Measurements from ENCODE around the gene ATXN1. TPM values are rescaled to one million over a fixed set of nuclear protein-coding genes. Genes with fewer than 3 reads are reported as not detected.
A peak's percentile ranks its signal among the peaks of the same experiment; 100 is the strongest.

Gene ATXN1
- total RNA-seq, 1 experiment from 2014 or later: 8.1 TPM

- no peak overlapping the region for H3K27ac Mint-ChIP-seq
- peaks cover 48% of the 10 kb centered on the region for H3K4me1 Mint-ChIP-seq
- H3K4me3 Mint-ChIP-seq: no peak overlapping the region
- DNase-seq (ENCODE audit: low spot score) (no peak), ATAC-seq (no peak)
- H3K27me3 Mint-ChIP-seq (ENCODE audit: low read depth): peaks cover 21% of the 10 kb centered on the region
- ChIA-PET CTCF (no interaction called here), POLR2A (no interaction called here)
- TF ChIP-seq EMX1 (CRISPR knock-in tag; IDR thresholded peaks at IDR 0.05): no peak
- H3K36me3 Mint-ChIP-seq: no peaks in the 10 kb centered on the region
- no peaks in the 10 kb centered on the region for H3K9me3 Mint-ChIP-seq
Observed at GRCh38 chr6:16755544-16755943, 5.7 kb downstream of the ATXN1 start.

- no peak for DNase-seq (ENCODE audit: low spot score)
- POLR2A ChIA-PET: no interaction called here
Observed at GRCh38 chr6:16754876-16755275, 6.4 kb downstream of the ATXN1 start.

GRCh38 chr6:16754274-16754673, 7.0 kb downstream of the ATXN1 start:
- Mint-ChIP-seq H3K27ac (no peak overlapping the region), H3K4me1 (peaks cover 56% of the 10 kb centered on the region), H3K36me3 (no peaks in the 10 kb centered on the region), H3K4me3 (no peak overlapping the region), H3K9me3 (no peaks in the 10 kb centered on the region), H3K27me3 (ENCODE audit: low read depth) (peaks cover 15% of the 10 kb centered on the region)
- CTCF ChIA-PET: no interaction called here
- ATAC-seq (no peak), DNase-seq (ENCODE audit: low spot score) (no peak)
- POLR2A ChIA-PET: no interaction called here
- no peak for TF ChIP-seq SP1 (CRISPR knock-in tag; conservative IDR thresholded peaks at IDR 0.05)
- no peak for TF ChIP-seq ZNF423 (CRISPR knock-in tag; IDR thresholded peaks at IDR 0.05)
- TF ChIP-seq FOXP4 (CRISPR knock-in tag; IDR thresholded peaks at IDR 0.05): no peak
- no peak for TF ChIP-seq TEAD1 (CRISPR knock-in tag; IDR thresholded peaks at IDR 0.05)

More at GRCh38 chr6:16754876-16755275, 6.4 kb downstream of the ATXN1 start:
- CTCF ChIA-PET: no interaction called here
- H3K27ac Mint-ChIP-seq: no peak overlapping the region
- TF ChIP-seq FOXP1 (CRISPR knock-in tag; IDR thresholded peaks at IDR 0.05; ENCODE audit: borderline replicate concordance) (no peak), NFYB (CRISPR knock-in tag; conservative IDR thresholded peaks at IDR 0.05; ENCODE audit: low read depth) (no peak), GABPB1 (CRISPR knock-in tag; IDR thresholded peaks at IDR 0.05) (peak; percentile 99), NFE2L1 (CRISPR knock-in tag; IDR thresholded peaks at IDR 0.05) (no peak), ATF3 (CRISPR knock-in tag; conservative IDR thresholded peaks at IDR 0.05) (no peak), JUN (CRISPR knock-in tag; IDR thresholded peaks at IDR 0.05) (no peak), MLX (CRISPR knock-in tag; IDR thresholded peaks at IDR 0.05) (no peak)
- H3K4me3 Mint-ChIP-seq: no peak overlapping the region
- no peaks in the 10 kb centered on the region for H3K36me3 Mint-ChIP-seq
- no peaks in the 10 kb centered on the region for H3K9me3 Mint-ChIP-seq
- peaks cover 21% of the 10 kb centered on the region for H3K27me3 Mint-ChIP-seq (ENCODE audit: low read depth)
- ATAC-seq: no peak
- peaks cover 52% of the 10 kb centered on the region for H3K4me1 Mint-ChIP-seq

GRCh38 chr6:16753341-16753740, 7.9 kb downstream of the ATXN1 start:
- POLR2A ChIA-PET: no interaction called here
- no peaks in the 10 kb centered on the region for H3K9me3 Mint-ChIP-seq

More at GRCh38 chr6:16753341-16753740, 7.9 kb downstream of the ATXN1 start:
- Mint-ChIP-seq H3K4me3 (no peak overlapping the region), H3K36me3 (no peaks in the 10 kb centered on the region), H3K27ac (no peak overlapping the region), H3K4me1 (peaks cover 48% of the 10 kb centered on the region), H3K27me3 (ENCODE audit: low read depth) (peaks cover 5% of the 10 kb centered on the region)
- CTCF ChIA-PET: no interaction called here
- ATAC-seq: no peak
- DNase-seq (ENCODE audit: low spot score): no peak
- TF ChIP-seq SOX15 (CRISPR knock-in tag; IDR thresholded peaks at IDR 0.05): no peak
- TF ChIP-seq NR2C2 (CRISPR knock-in tag; IDR thresholded peaks at IDR 0.05): no peak
- no peak for TF ChIP-seq USF2 (CRISPR knock-in tag; IDR thresholded peaks at IDR 0.05)
- TF ChIP-seq PREB (CRISPR knock-in tag; IDR thresholded peaks at IDR 0.05; ENCODE audit: borderline replicate concordance): no peak

All from WTC11 (cell line).